K562 (cell line): ENCODE data around the gene TAT. TPM values are rescaled to one million over a fixed set of nuclear protein-coding genes. Genes with fewer than 3 reads are reported as not detected.

Experiments used
- ATAC-seq: fragments of 200-7000 bp; cut with Tn5 transposase; 3 replicates; pipeline ENCODE4 v1.9.1; 2020; ENCODE audit warnings: moderate library complexity
- BruUV-seq: library from RNA; stranded (reverse); fragments of 400-500 nt; replicated peaks from 2 replicates; lab custom pipeline; 2021; lab: Mats Ljungman, UMichigan
- CTCF ChIA-PET: fragments of 300-600 bp; formaldehyde crosslinking; extraction: SDS; loops from one replicate; lab custom pipeline; 2021; ENCODE audit warnings: low intra/inter-chr PET ratio; lab: Yijun Ruan, JAX
- POLR2A ChIA-PET: fragments of 300-600, 350-650 bp; sonication (Branson Sonifier 250); formaldehyde crosslinking; extraction: SDS; loops from one replicate; lab custom pipeline; 2021; ENCODE audit warnings: antibody characterized with exemption, inconsistent platforms; lab: Yijun Ruan, JAX
- DNase-seq, 4 experiments: peaks; one replicate each; pipeline versions ENCODE4 v3.0.0 to v3.0.0-alpha.2; 2011 to 2018; ENCODE audit warnings: low spot score in 3 of 4, mixed read lengths in 3 of 4; ENCODE audit errors: extremely low read depth in 1 of 4
- FAIRE-seq: peaks from 2 replicates; lab custom pipeline; 2011; peaks lifted over from hg19 to GRCh38; lab: Jason Lieb, UNC
- H2AFZ ChIP-seq: 2 replicates; pipeline ENCODE4 v1.6.0; 2011; ENCODE audit warnings: low read depth, low read length, control low read depth, inconsistent platforms
- H3K27ac ChIP-seq: fragments of 200-600 bp; 3 replicates; pipeline ENCODE4 v1.8.0; 2011; ENCODE audit warnings: low read depth, mild to moderate bottlenecking, control low read depth, inconsistent platforms, low read length, moderate library complexity, mixed read lengths; ENCODE audit errors: extremely low read depth
- H3K27me3 ChIP-seq, 2 experiments: fragments of 300-600 bp in 1 of 2; 2 replicates in 1 of 2; 3 replicates in 1 of 2; pipeline versions ENCODE4 v1.6.0 to v1.8.0; 2011; ENCODE audit warnings: inconsistent platforms in 2 of 2, low read length in 2 of 2, mild to moderate bottlenecking in 1 of 2, mixed read lengths in 1 of 2, moderate library complexity in 1 of 2; ENCODE audit not compliant: control insufficient read depth in 2 of 2, insufficient read depth in 2 of 2
- H3K36me3 ChIP-seq: fragments of 300-600 bp; 3 replicates; pipeline ENCODE4 v1.8.0; 2011; ENCODE audit warnings: mild to moderate bottlenecking, low read length, inconsistent platforms; ENCODE audit not compliant: control insufficient read depth, insufficient read depth
- H3K4me1 ChIP-seq, 2 experiments: fragments of 200-600 bp in 1 of 2; replicated peaks in 1 of 2; 2 replicates in 1 of 2; 3 replicates in 1 of 2; pipeline versions ENCODE4 v1.5.1 to v1.8.0; 2011; ENCODE audit warnings: inconsistent platforms in 2 of 2, low read length in 2 of 2, mild to moderate bottlenecking in 1 of 2, mixed read lengths in 1 of 2, moderate library complexity in 1 of 2; ENCODE audit not compliant: control insufficient read depth in 2 of 2, insufficient read depth in 2 of 2
- H3K4me2 ChIP-seq: 2 replicates; pipeline ENCODE4 v1.6.1; 2011; ENCODE audit warnings: low read length, control low read depth, inconsistent platforms, mixed read lengths; ENCODE audit not compliant: insufficient read depth
- H3K4me3 ChIP-seq: fragments of 200-600 bp; sonication (generic), shearing (Covaris generic); 2 replicates; pipeline ENCODE4 v1.5.1; 2016; ENCODE audit warnings: control low read depth, inconsistent platforms
- H3K79me2 ChIP-seq: fragments of 200-600 bp; 3 replicates; pipeline ENCODE4 v1.8.0; 2011; ENCODE audit warnings: low read length, inconsistent platforms; ENCODE audit not compliant: control insufficient read depth, insufficient read depth
- H3K9ac ChIP-seq, 2 experiments: 2 replicates each; pipeline versions ENCODE4 v1.6.0 to v1.6.1; 2011; ENCODE audit warnings: low read depth in 2 of 2, low read length in 2 of 2, control low read depth in 1 of 2, inconsistent platforms in 1 of 2, mild to moderate bottlenecking in 1 of 2, mixed read lengths in 1 of 2; ENCODE audit not compliant: insufficient read depth in 1 of 2
- H3K9me1 ChIP-seq: one replicate; pipeline ENCODE4 v1.6.0; 2011; ENCODE audit warnings: inconsistent platforms, mild to moderate bottlenecking, low read length, moderate library complexity; ENCODE audit not compliant: control insufficient read depth, insufficient read depth
- H3K9me3 ChIP-seq: replicated peaks from 2 replicates; pipeline ENCODE4 v1.5.1; 2011; ENCODE audit warnings: low read depth, low read length, inconsistent platforms; ENCODE audit not compliant: control insufficient read depth, insufficient read depth
- H4K20me1 ChIP-seq: replicated peaks from 2 replicates; pipeline ENCODE4 v1.6.1; 2011; ENCODE audit warnings: low read length, inconsistent platforms, mixed read lengths; ENCODE audit not compliant: control insufficient read depth, insufficient read depth
- ARID3A ChIP-seq: IDR thresholded peaks from 2 replicates; pipeline ENCODE4 v1.6.1; 2012; ENCODE audit warnings: low read depth, low read length, improper control_type of control experiment, borderline replicate concordance
- DMBX1 ChIP-seq: fragments of 250-450 bp; sonication (Bioruptor Pico); IDR thresholded peaks from 2 replicates; pipeline ENCODE4 v1.8.0; 2022; ENCODE audit warnings: inconsistent platforms, mild to moderate bottlenecking, moderate library complexity, borderline replicate concordance
- HMBOX1 ChIP-seq: sonication (generic); IDR thresholded peaks from 2 replicates; pipeline ENCODE4 v1.6.1; 2016
- HMG20A ChIP-seq: fragments of 450-650 bp; formaldehyde crosslinking; conservative IDR thresholded peaks from 2 replicates; pipeline ENCODE4 v1.4.0; 2020; ENCODE audit warnings: mild to moderate bottlenecking, mixed read lengths
- MAFF ChIP-seq: IDR thresholded peaks from 2 replicates; pipeline ENCODE4 v1.6.1; 2012; ENCODE audit warnings: low read length, improper control_type of control experiment
- MAFG ChIP-seq: fragments of 450-650 bp; conservative IDR thresholded peaks from 2 replicates; pipeline ENCODE4 v1.6.1; 2016; ENCODE audit warnings: missing genetic modification characterization, missing compliant biosample characterization
- MAFK ChIP-seq: IDR thresholded peaks from 2 replicates; pipeline ENCODE4 v1.6.1; 2011; ENCODE audit warnings: low read length, improper control_type of control experiment
- MCM5 ChIP-seq: fragments of 450-650 bp; IDR thresholded peaks from 2 replicates; pipeline ENCODE4 v1.6.1; 2016; ENCODE audit warnings: low read depth
- MTA3 ChIP-seq: fragments of 450-650 bp; formaldehyde crosslinking; IDR thresholded peaks from 2 replicates; pipeline ENCODE4 v1.6.1; 2017; ENCODE audit warnings: mild to moderate bottlenecking, borderline replicate concordance
- NFE2 ChIP-seq: IDR thresholded peaks from 2 replicates; pipeline ENCODE4 v1.6.1; 2014; ENCODE audit warnings: antibody characterized with exemption, low read depth
- NFXL1 ChIP-seq: fragments of 450-650 bp; formaldehyde crosslinking; IDR thresholded peaks from 2 replicates; pipeline ENCODE4 v1.4.0; 2021; ENCODE audit warnings: mild to moderate bottlenecking
- PBX2 ChIP-seq, 2 experiments: IDR thresholded peaks in 1 of 2; conservative IDR thresholded peaks in 1 of 2; 2 replicates each; pipeline ENCODE4 v1.6.1; 2016; ENCODE audit warnings: low read depth in 2 of 2, mild to moderate bottlenecking in 1 of 2, missing compliant biosample characterization in 1 of 2, missing genetic modification characterization in 1 of 2, moderate library complexity in 1 of 2
- PRPF4 ChIP-seq: fragments of 200-400 bp; formaldehyde crosslinking; IDR thresholded peaks from one replicate; pipeline ENCODE4 v1.6.1; 2017; ENCODE audit warnings: low read length, low read depth, mild to moderate bottlenecking; ENCODE audit not compliant: insufficient read depth, poor library complexity, severe bottlenecking
- PTTG1 ChIP-seq: fragments of 450-650 bp; IDR thresholded peaks from 2 replicates; pipeline ENCODE4 v1.6.1; 2016; ENCODE audit warnings: low read depth, mild to moderate bottlenecking, missing genetic modification characterization, missing compliant biosample characterization
- SAFB2 ChIP-seq: fragments of 200-400 bp; formaldehyde crosslinking; IDR thresholded peaks from 2 replicates; pipeline ENCODE4 v1.6.1; 2018; ENCODE audit warnings: borderline replicate concordance, low read length, low read depth, moderate library complexity; ENCODE audit not compliant: severe bottlenecking
- ZBTB9 ChIP-seq: fragments of 450-650 bp; formaldehyde crosslinking; IDR thresholded peaks from 2 replicates; pipeline ENCODE4 v1.4.0; 2020; ENCODE audit warnings: mild to moderate bottlenecking, moderate library complexity
- ZNF316 ChIP-seq: fragments of 450-650 bp; IDR thresholded peaks from 2 replicates; pipeline ENCODE4 v1.6.1; 2016
- WGBS: fragments of 100-300 bp; shearing (Covaris generic); methylation state at CpG from one replicate; pipeline ENCODE4 v1.1.6; 2016; ENCODE audit warnings: low coverage, mixed read lengths; ENCODE audit not compliant: insufficient coverage; ENCODE audit errors: missing lambda C conversion rate; 5-methylcytosine and 5-hydroxymethylcytosine counted together
- in situ Hi-C: fragments of 300-500 bp; cut with MboI; formaldehyde crosslinking; loops from 4 replicates; pipeline ENCODE4 v1.15.0; 2018; ENCODE audit warnings: inconsistent platforms, mixed read lengths
- intact Hi-C: fragments of 100-400 bp; cut with micrococcal nuclease; formaldehyde crosslinking; loops from 2 replicates; pipeline ENCODE4 v1.14.2; 2022
- polyA plus RNA-seq, 8 experiments: library from polyadenylated mRNA; depleted of rRNA in 4 of 8; stranded (reverse) in 5 of 8; unstranded in 3 of 8; fragments of >200 nt; fragmentation: Nextera tagmentation in 2 of 8; fragmentation: Illumina TruSeq in 1 of 8; extraction: Ambion mirVana in 2 of 8; extraction: Trizol in 1 of 8; gene quantifications; 2 replicates each; pipeline versions ENCODE4 v1.2.1 to v1.2.3, GENCODE V29; 2011 to 2014; ENCODE audit warnings: inconsistent platforms in 1 of 8, missing spikeins in 1 of 8
- total RNA-seq, 7 experiments: library from RNA; depleted of rRNA in 6 of 7; stranded (reverse); fragments of >200 nt in 6 of 7; fragmentation: Illumina TruSeq in 2 of 7; extraction: Trizol in 2 of 7; gene quantifications; 2 replicates each; pipeline versions ENCODE4 v1.2.1 to v1.2.3, GENCODE V29; 2011 to 2021; ENCODE audit warnings: low replicate concordance in 1 of 7

TAT gene
- total and polyA plus RNA-seq, 9 of the 15 experiments (the other 6 are each of a cell fraction or from before 2014, with no cell fraction given): 0.04 to 0.24 (median 0.04) TPM; not detected in 6

- no peak for DNase-seq
- peaks cover 20 to 25% of the 10 kb centered on the region in 2 experiments; a peak in 4 of 5 replicates for H3K27me3 ChIP-seq
- no peaks in the 10 kb centered on the region for H3K9me1 ChIP-seq
- no peak overlapping the region for H3K9ac ChIP-seq
- H3K27ac ChIP-seq: no peak overlapping the region
- BruUV-seq: no TSS peak
- WGBS: 2% methylated on average over 8 of the region's 8 CpGs
- no peaks in the 10 kb centered on the region for H3K36me3 ChIP-seq
- in situ Hi-C loops: no loop called here
- H3K9me3 ChIP-seq: no peaks in the 10 kb centered on the region
- intact Hi-C loops: no loop called here
- H3K4me3 ChIP-seq: no peak overlapping the region
- no peak overlapping the region for H3K4me2 ChIP-seq
- CTCF ChIA-PET: no interaction called here
- H2AFZ ChIP-seq: no peak overlapping the region
- no peaks in the 10 kb centered on the region for H3K79me2 ChIP-seq
- H4K20me1 ChIP-seq: no peaks in the 10 kb centered on the region
- no peak for ATAC-seq
- H3K4me1 ChIP-seq: peaks cover 0 to 9% of the 10 kb centered on the region in 2 experiments; a peak in 2 of 5 replicates
- FAIRE-seq: no peak
- POLR2A ChIA-PET: no interaction called here
- TF ChIP-seq HMG20A: no peak
- peak; percentile 77 for TF ChIP-seq MAFK
- no peak for TF ChIP-seq MCM5
- TF ChIP-seq SAFB2: no peak
- TF ChIP-seq MAFF: peak; percentile 74
- no peak for TF ChIP-seq ZBTB9
- no peak for TF ChIP-seq NFXL1 (CRISPR knock-in tag)
- no peak for TF ChIP-seq NFE2
- TF ChIP-seq PBX2 (CRISPR knock-in tag; IDR thresholded peaks at IDR 0.05; ENCODE audit: low read depth): no peak
- no peak for TF ChIP-seq PBX2 (tag; conservative IDR thresholded peaks at IDR 0.05; ENCODE audit: low read depth)
- no peak for TF ChIP-seq ARID3A
- no peak for TF ChIP-seq MTA3
- TF ChIP-seq HMBOX1: no peak
- peak; percentile 80 for TF ChIP-seq MAFG (tag)
- TF ChIP-seq DMBX1: no peak
- TF ChIP-seq PRPF4: no peak
- no peak for TF ChIP-seq PTTG1 (tag)
- TF ChIP-seq ZNF316: peak; percentile 89
Observed at GRCh38 chr16:71570144-71570543, 6.7 kb downstream of the TAT start.
